ENCODE measurements around the gene HTR3A.

The HTR3A gene

DNA sequence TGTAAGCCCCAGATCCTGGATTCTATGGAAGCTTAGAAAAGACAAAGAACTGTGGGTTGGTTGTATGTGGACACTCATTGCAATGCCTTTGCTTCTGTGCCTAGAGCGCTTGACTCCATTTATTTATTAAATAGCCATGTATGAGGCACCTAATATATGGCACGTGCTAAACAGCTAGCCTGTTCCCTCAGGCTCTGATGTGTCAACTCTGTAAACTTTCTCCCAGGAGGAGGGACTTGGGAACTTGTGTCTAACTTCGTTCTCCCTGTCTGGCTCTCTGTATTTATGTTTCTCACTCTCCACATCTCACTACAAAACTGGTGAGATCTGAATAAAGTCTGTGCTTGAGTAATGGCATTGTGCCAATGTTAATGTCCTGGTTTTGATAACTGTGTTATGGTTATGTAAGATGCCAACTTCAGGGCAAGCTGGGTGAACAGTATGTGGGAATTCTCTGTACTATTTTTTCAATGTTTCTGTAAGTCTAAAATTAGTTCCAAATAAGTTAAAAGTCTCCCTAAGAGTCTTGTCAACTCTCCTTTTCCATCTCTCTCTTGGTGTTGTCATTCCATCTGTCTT lies 50.5 kb downstream of the HTR3A start:
- DNase-seq = no peak

DNA sequence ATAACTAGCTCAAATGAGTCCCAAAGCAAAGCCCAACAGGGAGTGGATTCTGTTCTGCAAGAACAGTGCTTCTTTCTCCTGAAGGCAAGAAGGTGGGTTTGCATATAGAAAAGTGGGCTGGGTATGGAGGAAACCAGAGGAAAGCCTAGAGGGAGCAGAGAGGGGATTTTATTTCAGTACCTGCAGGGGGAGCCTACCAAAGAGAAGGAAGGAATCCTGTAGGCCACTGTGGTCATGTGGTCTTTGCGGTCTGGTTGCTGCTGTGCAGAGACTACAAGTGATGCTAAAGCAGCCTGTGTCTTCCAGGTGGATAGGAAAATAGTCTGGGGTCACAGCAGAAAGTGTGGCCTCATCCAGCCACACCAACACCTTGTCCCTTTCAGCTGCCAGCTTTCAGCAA lies 51.4 kb downstream of the HTR3A start:
- no peak for DNase-seq

GRCh38 chr11:114027391-114027790 lies 52.5 kb downstream of the HTR3A start:
- DNase-seq = no peak

DNA sequence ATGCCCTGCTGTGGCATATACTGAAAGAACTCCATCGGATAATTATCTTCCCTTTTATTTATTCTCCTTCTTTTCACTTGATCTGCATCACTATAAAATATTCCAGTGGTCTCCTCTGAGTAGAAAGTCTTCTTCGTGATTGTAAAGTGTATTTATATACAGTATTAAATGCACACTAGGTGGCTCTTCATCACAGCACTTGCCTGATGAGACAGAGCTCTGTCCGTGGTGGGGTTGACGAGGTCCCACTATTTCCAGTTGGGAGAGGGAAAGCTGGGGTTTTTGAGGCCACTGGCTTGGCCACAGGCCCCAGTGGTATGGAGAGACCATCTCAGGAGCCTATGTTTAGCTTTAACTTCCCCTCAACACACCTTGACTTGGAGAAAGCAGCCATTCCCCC lies 53.0 kb downstream of the HTR3A start:
- DNase-seq = no peak

DNA sequence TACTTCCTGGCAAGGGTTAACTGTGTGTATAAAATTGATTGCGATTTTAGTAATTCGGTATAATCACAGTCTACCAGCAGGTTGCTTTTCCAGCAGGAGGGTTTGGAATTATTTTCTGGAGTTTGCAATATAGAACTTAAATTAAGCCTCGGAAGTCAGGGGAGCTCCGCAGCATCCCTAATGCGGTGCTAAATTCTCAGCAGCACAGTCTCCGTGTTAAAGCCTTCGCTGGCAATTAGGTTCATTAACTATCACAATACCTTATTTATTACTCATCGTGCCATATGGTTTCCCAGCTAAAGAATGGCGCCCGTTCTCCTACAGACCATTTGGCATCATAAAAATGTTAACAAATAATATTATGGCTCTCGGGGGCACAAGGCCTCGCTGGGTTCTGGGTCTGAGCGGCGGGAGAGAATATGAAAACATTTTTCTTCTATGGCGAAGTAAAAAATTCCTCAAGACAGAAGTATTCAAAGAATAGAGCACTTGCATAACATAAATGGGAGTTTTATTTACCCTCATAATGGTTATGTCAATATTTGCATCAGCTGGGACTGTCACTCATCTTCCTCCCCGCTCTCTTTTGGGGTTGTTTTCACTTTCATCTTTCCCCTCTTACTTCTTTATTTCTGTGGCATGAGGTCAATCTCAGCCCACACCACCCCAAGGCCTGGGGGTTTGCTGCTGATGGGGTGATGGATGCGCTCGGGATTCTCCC lies 56.5 kb downstream of the HTR3A start:
- no peak for DNase-seq

DNA sequence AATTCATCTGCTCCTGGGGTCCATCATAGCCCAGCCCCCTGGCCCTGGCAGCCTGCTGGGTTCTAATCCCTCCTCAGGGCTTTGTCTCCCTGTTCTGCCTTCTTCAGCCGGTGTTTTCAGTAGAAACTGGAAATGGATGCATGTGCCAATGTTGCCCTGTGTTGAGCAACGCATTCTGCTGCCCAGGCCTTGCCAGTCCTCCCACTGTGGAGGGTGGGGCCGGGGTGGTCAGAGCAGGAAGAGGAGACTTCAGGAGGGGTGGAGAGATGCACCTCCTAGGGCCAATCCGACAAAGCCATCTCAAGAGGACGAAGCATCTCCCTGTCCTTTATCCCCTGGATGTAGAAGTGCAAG lies 57.0 kb downstream of the HTR3A start:
- DNase-seq = no peak

- no peak for DNase-seq
These were observed 58.2 kb downstream of the HTR3A start for GRCh38 chr11:114033066-114033465.

GRCh38 chr11:114033572-114033971 lies 58.7 kb downstream of the HTR3A start:
- DNase-seq = no peak

DNA sequence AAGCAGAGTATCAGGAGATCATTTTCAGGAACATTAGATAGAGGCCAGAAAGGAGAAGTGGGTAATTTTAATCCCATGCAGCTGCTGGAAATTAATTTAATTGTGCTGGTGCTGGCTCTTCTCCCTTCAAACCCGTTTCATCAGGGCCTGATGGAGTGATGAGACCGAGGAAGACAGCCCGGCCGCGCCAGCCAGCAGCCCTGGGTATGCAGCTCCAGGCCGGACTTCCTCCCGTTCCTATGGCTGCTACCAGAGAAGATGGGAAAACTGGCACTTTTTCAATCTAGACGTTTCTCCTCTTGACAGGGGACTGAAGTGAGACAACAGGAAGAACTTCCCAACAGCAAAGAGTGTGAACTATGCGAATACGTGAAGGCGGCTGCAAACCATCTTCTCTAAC lies 60.0 kb downstream of the HTR3A start:
- DNase-seq = no peak

DNA sequence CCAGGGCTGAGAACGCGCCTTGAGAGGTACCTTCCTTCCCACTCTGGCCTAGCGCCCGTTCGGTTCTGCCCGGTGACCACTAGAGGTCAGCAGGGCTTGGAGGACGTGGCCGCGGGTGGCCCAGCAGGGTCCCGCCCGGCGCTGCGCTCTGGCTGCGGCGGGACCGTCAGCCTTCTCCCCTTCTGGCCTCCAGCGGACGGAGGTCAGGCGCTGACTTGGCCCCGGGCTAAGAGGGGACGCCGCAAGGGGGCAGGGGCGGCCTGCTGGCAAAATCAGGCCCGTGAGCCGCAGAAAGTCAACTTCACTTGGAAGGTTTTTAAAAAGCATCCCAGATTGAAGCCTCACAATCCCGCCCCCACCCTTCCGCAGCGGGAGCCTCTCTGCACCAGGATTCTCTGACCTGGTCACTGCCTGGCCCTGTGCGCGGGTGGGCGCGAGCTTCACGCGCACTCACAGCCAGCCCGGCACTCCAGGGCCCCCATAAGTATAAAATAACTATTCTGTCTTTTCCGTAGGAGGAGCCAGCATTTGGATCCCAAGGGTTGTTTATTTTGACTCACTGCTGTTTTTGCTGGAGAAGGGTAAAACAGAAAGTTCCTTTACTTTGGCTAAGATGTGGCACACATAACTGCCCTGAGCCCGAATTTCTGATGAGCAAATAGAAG lies 61.4 kb downstream of the HTR3A start:
- no peak for DNase-seq

- no peak for DNase-seq
These were observed 62.0 kb downstream of the HTR3A start for GRCh38 chr11:114036958-114037357.

DNA sequence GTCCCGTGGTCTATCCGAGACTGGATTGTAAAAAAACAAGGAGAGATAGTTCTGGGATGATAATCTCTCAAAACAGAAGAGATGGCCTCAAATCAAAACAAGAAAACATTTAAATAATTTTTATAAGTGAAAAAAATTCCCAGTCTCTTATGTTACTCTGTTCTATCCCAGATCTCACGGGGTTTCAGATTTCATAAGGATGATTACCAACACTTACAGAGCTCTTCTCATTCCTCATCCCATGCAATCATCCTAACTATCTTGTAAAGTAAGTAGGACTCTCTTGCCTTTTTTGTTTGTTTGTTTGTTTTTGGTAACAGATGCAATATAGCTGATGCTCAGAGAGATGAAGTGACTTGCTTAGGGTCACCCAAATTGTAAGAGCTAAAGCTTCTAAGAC lies 64.6 kb downstream of the HTR3A start:
- DNase-seq = no peak

All from KG1 (cell line).